Lower lobe of right lung (tissue), 2 donors: ENCODE measurements around the gene DST. TPM values are rescaled to one million over a fixed set of nuclear protein-coding genes. Genes with fewer than 3 reads are reported as not detected.

Experiments used
- ATAC-seq, 2 donors: fragments of 200-7000 bp; cut with Tn5 transposase; one replicate each; pipeline ENCODE4 v1.9.1; 2020 to 2022; ENCODE audit warnings: mild to moderate bottlenecking in 2 of 2, moderate library complexity in 2 of 2
- DNase-seq: peaks from one replicate; pipeline ENCODE4 v3.0.0-alpha.2; 2020
- H3K27ac ChIP-seq: fragments of 200-600 bp; one replicate; pipeline ENCODE4 v1.8.0; 2022
- H3K27me3 ChIP-seq: fragments of 200-600 bp; one replicate; pipeline ENCODE4 v1.8.0; 2022; ENCODE audit warnings: low read depth
- H3K36me3 ChIP-seq: fragments of 200-600 bp; one replicate; pipeline ENCODE4 v1.8.0; 2022; ENCODE audit warnings: mild to moderate bottlenecking
- H3K4me1 ChIP-seq: fragments of 200-600 bp; one replicate; pipeline ENCODE4 v1.8.0; 2022
- H3K4me3 ChIP-seq: fragments of 200-600 bp; one replicate; pipeline ENCODE4 v1.8.0; 2022; ENCODE audit warnings: mild to moderate bottlenecking
- H3K9me3 ChIP-seq: fragments of 200-600 bp; one replicate; pipeline ENCODE4 v1.8.0; 2022
- intact Hi-C: fragments of 100-400 bp; cut with DNase I; formaldehyde crosslinking; loops from one replicate; pipeline ENCODE4 v1.11.0; 2022
- total RNA-seq: library from RNA; stranded (reverse); fragmentation: NEBNext Ultra II Directional; extraction: Animal tissue kit (Norgen Biotek cat#: 25700); gene quantifications from one replicate; pipeline ENCODE4 v1.2.1, GENCODE V29; 2021
- TF ChIP-seq, protein P1 (sequence below): fragments of 200-600 bp; IDR thresholded peaks from one replicate; pipeline ENCODE4 v1.8.0; 2022; ENCODE audit warnings: antibody characterized with exemption, mild to moderate bottlenecking
- donor health status: DM: no; HTN: yes; CAD: no; lungs with severe emphysema.

Gene DST
- total RNA-seq, 1 donor from 2014 or later = 327 TPM

DNA sequence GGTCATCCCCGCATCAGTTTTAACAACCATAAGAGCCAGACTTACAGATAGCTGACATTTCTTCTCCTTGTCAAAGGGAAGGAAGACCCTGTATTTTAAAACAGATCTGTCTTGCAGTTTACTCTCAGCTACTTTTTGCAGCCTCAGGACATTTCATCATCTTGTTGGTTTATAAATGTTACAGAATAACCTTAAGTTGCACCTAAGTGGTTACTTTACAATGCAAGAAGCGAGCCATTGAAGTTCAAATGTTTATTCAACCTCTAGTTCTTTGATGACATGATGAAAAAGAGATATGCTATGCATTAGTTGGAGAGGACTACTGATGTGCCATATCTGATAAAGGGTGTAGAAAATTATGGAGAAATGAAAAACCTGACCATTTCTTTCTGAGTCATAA, 207.4 kb downstream of the DST start:
- Histone ChIP-seq H3K9me3 (no peaks in the 10 kb centered on the region), H3K27ac (no peak overlapping the region), H3K4me3 (no peak overlapping the region), H3K4me1 (no peaks in the 10 kb centered on the region), H3K36me3 (no peaks in the 10 kb centered on the region), H3K27me3 (no peaks in the 10 kb centered on the region)
- intact Hi-C loops = no loop called here
- TF ChIP-seq, protein P1, sequence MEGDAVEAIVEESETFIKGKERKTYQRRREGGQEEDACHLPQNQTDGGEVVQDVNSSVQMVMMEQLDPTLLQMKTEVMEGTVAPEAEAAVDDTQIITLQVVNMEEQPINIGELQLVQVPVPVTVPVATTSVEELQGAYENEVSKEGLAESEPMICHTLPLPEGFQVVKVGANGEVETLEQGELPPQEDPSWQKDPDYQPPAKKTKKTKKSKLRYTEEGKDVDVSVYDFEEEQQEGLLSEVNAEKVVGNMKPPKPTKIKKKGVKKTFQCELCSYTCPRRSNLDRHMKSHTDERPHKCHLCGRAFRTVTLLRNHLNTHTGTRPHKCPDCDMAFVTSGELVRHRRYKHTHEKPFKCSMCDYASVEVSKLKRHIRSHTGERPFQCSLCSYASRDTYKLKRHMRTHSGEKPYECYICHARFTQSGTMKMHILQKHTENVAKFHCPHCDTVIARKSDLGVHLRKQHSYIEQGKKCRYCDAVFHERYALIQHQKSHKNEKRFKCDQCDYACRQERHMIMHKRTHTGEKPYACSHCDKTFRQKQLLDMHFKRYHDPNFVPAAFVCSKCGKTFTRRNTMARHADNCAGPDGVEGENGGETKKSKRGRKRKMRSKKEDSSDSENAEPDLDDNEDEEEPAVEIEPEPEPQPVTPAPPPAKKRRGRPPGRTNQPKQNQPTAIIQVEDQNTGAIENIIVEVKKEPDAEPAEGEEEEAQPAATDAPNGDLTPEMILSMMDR = no peak
- no peak for ATAC-seq
- no peak for DNase-seq

DNA sequence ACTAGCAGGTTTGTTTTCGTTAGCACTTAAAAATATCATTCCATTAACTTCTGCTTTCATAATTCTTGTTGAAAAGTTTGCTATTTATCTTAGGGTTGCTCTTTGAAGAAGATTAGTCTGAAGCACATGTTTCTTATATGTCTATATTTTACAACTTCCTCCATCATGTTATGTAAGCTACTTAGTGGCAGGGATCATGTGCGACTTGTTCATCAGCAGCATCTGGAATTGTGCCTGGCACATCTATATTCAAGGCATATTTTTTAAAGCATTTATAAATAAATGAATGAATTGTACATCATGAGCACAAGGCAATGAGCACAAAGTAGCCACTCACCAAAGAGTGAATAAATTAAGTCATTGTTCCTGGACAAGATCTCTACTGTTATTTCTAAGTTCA, 208.1 kb downstream of the DST start:
- no peak overlapping the region for H3K4me3 ChIP-seq
- H3K27ac ChIP-seq = no peak overlapping the region
- H3K4me1 ChIP-seq = no peaks in the 10 kb centered on the region
- DNase-seq (no peak), ATAC-seq (no peak)
- intact Hi-C loops = no loop called here
- H3K27me3 ChIP-seq = no peaks in the 10 kb centered on the region
- TF ChIP-seq, protein P1 = no peak
- H3K9me3 ChIP-seq = no peaks in the 10 kb centered on the region
- H3K36me3 ChIP-seq = no peaks in the 10 kb centered on the region

DNA sequence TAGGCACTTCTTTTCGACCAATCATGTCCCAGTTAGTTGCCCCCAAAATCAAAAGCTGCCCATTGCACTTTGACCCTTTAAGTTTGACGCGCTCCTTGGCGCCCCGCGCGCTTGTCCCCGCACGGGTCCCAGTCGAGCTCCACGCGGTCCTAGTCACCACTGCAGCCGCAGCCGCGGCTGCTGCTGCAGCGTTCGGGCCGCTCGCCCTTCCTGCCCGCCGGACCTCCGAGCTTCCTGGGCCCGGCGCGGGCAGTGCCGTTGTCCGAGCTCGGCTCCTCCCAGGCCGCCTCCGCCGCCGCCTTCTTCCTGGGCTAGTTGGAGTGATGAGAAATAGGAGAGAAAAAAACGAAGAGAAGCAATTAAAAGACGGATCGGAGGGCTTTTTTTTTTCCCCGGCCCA, 209.6 kb downstream of the DST start:
- Histone ChIP-seq H3K27ac (no peak overlapping the region), H3K36me3 (no peaks in the 10 kb centered on the region), H3K4me1 (no peaks in the 10 kb centered on the region), H3K27me3 (no peaks in the 10 kb centered on the region), H3K4me3 (no peak overlapping the region), H3K9me3 (no peaks in the 10 kb centered on the region)
- intact Hi-C loops = no loop called here
- no peak for ATAC-seq
- TF ChIP-seq, protein P1 = no peak
- no peak for DNase-seq

DNA sequence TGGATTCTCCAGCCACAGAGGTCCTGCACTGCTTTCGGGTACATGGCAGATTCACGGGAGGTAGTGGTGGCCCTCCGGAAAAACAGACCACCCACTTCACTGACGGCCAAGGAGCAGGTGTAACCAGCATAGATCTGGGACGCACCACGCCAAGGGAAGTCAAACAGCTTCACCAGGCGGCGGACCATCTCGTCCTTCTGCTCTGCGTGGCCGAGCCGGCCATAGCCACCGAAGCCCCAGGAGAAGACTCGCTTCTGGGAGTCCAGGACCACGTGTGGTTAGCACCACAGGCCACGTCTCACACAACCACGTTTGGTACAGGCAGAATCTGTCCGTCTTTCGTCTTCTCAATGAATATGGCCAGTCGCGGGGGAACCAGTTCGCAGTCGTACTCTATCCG, 210.5 kb downstream of the DST start:
- TF ChIP-seq, protein P1 = no peak
- intact Hi-C loops = no loop called here
- no peak overlapping the region for H3K4me3 ChIP-seq
- no peaks in the 10 kb centered on the region for H3K27me3 ChIP-seq
- ATAC-seq (no peak), DNase-seq (no peak)
- H3K9me3 ChIP-seq = no peaks in the 10 kb centered on the region
- H3K36me3 ChIP-seq = no peaks in the 10 kb centered on the region
- H3K27ac ChIP-seq = no peak overlapping the region
- no peaks in the 10 kb centered on the region for H3K4me1 ChIP-seq

- Histone ChIP-seq H3K4me1 (no peaks in the 10 kb centered on the region), H3K4me3 (no peak overlapping the region), H3K27me3 (no peaks in the 10 kb centered on the region), H3K9me3 (no peaks in the 10 kb centered on the region), H3K36me3 (no peaks in the 10 kb centered on the region), H3K27ac (no peak overlapping the region)
- TF ChIP-seq, protein P1 = no peak
- intact Hi-C loops = no loop called here
- DNase-seq (no peak), ATAC-seq (no peak)
These were observed 211.8 kb downstream of the DST start for GRCh38 chr6:56430629-56431600.
